KBM-7 (cell line): ENCODE measurements around the gene SDR39U1.

ENCODE experiments used
- DNase-seq: peaks from one replicate; pipeline ENCODE4 v3.0.0-alpha.2; 2015
- in situ Hi-C: fragments of 300-500 bp; cut with MboI; formaldehyde crosslinking; loops from 2 replicates; pipeline ENCODE4 v1.14.3; 2020; ENCODE audit warnings: low sequenced_read_pairs, low pct_unique_long_range_greater_than_20kb, mixed read lengths

The SDR39U1 gene

DNA sequence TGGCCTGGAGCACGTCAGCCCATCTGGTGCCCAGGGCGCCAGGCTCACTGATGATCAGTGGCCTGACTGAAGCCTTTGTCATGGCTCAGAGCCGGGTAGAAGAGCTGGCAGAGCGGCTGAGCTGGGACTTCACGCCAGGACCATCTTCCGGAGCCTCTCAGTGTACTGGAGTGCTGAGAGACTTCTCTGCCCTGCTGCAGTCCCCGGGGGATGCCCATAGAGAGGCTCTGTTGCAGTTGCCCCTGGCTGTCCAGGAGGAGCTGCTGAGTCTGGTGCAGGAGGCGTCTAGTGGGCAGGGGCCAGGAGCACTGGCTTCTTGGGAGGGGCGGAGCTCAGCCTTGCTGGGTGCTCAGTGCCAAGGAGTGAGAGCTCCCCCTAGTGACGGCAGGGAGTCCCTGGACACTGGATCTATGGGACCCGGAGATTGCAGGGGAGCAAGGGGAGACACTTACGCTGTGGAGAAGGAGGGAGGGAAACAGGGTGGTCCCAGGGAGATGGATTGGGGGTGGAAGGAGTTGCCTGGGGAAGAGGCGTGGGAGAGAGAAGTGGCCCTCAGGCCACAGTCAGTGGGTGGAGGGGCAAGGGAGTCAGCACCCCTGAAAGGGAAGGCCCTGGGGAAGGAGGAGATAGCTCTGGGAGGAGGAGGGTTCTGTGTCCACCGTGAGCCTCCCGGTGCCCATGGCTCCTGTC lies 10.9 kb downstream of the SDR39U1 start:
- in situ Hi-C loops: loop anchor here (10.0 kb wide), 1 partner anchor 97 kb away; the partner anchor contains the start of genes ADCY4 and RIPK3
- DNase-seq: peak; percentile 88

- in situ Hi-C loops: loop anchor here (10.0 kb wide), 1 partner anchor 96 kb away; the partner anchor contains the start of genes ADCY4 and RIPK3
- no peak for DNase-seq
These were observed 11.7 kb downstream of the SDR39U1 start for GRCh38 chr14:24430682-24431568.

DNA sequence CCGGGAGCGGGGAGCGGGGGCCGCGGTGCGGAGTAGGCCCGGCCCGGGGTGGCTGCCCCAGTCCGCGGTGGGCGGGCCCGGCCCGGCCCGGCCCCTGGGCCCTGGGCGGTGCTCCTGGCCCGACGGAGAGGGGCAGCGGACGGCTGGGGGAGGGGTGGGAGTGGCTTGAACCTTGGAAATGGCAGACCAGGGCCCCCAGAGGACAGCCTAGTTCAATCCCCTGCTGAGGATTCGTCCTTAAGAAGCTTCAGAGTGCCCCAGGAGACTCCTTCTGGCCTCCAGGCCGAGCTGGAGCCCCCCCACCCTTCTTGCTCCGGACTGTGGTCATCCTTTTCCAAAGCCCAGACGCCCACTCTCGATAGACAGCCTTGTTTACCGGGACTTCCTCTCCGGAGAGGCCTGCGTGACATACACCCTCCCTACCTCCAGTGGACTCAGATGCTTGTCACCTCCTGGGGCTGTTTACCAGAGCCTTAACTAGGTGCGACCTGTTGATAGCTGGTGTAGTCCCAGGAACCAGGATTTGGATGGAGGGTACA lies 12.4 kb downstream of the SDR39U1 start:
- in situ Hi-C loops: loop anchor here (10.0 kb wide), 1 partner anchor 95 kb away; the partner anchor contains the start of genes ADCY4 and RIPK3
- DNase-seq: peak; percentile 62

DNA sequence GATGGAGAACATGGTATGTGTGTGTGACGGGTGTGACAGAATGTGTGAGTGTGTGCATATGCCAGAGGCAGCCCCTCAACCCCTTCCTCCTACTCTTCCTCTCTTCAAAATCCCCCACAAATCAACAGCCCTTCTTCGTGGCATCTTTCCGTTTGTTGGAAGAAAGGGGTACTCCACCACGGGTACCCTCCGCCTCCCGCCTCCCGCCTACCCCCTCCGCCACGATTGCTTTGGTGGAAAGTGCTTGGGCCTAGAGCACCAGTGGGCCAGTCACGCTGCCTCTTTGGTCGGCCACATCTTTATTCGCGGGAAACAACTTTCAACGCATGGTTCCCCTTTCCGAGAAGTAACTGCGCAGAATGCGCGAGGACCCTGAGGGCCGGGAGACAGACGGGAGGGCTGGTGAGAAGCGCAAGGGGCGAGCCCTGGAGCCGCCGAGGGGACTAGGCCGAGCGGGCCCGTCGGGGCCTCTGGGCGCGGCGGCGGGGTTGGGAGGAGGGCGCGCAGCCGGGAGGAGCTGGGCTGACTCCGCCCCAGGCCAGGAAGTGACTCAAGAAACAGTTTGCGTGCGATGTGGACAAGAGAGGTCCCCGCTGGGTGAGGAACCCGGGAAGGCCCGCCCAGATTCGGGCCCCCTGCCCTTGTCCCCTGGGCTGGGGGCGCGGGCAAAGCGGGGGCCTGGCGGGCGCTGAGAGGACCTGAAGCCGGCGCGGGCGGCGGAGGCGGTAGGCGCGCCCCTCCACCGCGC lies 13.0 kb downstream of the SDR39U1 start, which contains the start of the genes CBLN3 and KHNYN:
TSS of gene CBLN3 (minus strand) at position 274 of the 748 bp plus-strand sequence. CDS start 614 bp downstream, outside the sequence.
TSS of gene KHNYN (plus strand) at position 560 of the 748 bp plus-strand sequence. CDS start 777 bp downstream, outside the sequence.
- DNase-seq: peak; percentile 90
- in situ Hi-C loops: loop anchor here (10.0 kb wide), 1 partner anchor 95 kb away; the partner anchor contains the start of genes ADCY4 and RIPK3

DNA sequence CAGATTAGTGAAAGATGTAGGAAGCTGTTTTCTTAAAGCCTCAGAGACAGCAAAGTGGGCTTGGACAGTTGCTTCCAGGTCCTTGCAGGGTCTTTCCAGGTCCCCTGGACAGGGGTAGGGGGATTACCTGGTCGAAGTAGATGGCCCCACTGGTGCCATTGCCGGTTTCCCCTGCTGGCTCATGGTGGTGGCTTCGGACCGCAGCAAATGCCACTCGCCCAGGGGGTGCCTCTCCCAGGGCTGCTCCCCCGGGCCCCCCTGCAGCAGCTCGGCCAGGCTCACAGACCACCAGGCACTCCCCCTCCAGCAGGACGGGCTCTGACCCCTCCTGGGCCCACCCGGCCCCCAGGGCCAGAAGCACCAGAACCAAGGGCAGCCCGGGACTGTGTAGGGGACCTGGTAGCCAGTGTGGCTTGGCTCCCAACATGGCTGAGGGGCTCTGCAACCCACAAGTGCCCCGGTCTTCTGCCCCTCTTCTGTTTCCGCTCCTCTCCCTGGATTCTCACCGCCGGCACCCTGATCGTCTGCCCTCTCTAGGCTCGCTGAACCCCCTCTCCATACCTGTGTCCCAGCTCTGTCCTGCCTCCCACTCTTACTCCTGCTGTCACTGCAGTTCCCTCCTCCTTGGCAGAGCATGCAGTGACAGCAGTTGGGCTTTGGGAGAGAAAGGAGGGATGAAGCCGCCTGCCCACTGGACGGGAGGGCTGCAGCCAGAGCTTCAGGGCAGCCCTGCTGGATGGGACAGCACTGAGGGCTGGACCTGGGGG lies 13.8 kb downstream of the SDR39U1 start:
- no peak for DNase-seq

GRCh38 chr14:24427537-24428508 lies 14.8 kb downstream of the SDR39U1 start:
- DNase-seq: no peak
- in situ Hi-C loops: no loop called here

More for the DNA sequence above, 13.8 kb downstream of the SDR39U1 start:
- in situ Hi-C loops: no loop called here

- DNase-seq: no peak
- in situ Hi-C loops: no loop called here
These were observed 15.6 kb downstream of the SDR39U1 start for GRCh38 chr14:24426912-24427536.

GRCh38 chr14:24426150-24426911 lies 16.2 kb downstream of the SDR39U1 start:
- DNase-seq: no peak
- in situ Hi-C loops: no loop called here

- in situ Hi-C loops: no loop called here
- peak; percentile 39 for DNase-seq
These were observed 16.9 kb downstream of the SDR39U1 start for GRCh38 chr14:24425704-24426103.

GRCh38 chr14:24422694-24423601 lies 19.6 kb downstream of the SDR39U1 start:
- no peak for DNase-seq
- in situ Hi-C loops: no loop called here

DNA sequence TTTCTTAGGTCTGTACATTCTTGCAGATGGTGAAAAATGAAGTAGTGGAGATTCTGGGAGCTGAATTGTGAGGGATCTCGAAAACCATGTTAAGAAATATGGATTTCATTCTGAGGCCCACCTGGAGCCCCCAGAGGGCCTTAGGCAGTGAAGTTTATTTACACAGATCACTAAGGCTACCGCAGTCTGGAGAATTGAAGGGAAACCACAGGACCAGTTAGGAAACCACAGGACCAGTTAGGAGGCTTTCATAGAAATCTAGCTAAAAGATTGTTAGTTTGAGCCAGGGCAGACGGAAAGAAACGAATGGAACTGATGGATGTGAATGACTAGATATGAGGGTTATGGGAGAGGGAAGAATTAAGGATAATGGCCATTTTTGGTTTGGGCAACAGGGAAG lies 20.3 kb downstream of the SDR39U1 start:
- peak; percentile 65 for DNase-seq
- in situ Hi-C loops: no loop called here

DNA sequence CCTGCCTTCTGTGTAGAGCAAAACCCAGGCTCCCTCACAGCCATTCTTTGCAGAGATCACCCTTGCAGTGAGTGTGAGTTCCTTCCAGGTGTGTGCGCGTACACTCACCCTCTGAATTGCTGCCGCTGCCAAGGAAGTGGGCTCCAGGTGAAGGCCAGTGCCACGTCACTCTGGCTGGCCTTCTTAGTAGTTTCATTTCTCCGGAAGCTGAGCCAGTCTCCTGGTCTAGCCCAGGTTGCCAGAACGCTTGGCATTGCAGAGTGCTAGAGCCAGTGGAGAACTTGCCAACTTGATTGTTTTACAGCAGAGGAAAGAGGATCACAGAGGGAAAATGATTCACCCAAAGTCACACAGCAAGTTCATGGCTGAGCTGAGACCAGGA lies 24.1 kb downstream of the SDR39U1 start:
- in situ Hi-C loops: no loop called here

DNA sequence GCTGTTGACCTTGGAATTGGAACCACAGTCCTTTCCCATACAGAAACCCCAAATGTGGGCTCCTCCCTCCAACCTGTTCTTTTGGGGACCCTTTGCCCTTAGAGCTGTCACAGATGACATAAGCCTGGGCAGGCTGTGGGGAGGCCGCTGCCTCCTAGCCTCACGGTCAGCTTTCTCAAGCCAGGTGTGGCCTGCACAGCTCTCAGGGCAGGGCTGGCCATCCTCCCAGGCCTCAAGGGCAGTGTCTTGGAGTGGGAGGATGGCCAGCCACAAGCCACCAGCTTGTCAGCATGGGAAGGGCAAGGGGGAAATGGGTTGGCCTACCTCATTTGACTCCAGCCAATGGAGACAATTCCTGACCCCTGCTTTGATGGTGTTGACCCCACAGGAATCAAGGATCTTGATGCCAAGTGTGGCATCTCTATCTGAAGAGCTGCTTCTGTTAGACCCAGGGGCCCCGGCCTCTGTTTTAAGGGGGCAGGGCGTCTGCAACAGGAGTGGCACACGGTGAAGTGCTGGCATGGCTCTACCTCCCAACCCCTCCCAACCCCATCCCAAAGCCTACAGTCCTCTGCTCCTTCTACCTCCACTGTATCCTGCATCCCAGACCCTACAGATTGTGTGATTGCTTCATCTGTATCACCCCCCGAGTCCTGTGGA lies 24.6 kb downstream of the SDR39U1 start:
- in situ Hi-C loops: no loop called here

More for the DNA sequence above, 24.1 kb downstream of the SDR39U1 start:
- DNase-seq: no peak

DNA sequence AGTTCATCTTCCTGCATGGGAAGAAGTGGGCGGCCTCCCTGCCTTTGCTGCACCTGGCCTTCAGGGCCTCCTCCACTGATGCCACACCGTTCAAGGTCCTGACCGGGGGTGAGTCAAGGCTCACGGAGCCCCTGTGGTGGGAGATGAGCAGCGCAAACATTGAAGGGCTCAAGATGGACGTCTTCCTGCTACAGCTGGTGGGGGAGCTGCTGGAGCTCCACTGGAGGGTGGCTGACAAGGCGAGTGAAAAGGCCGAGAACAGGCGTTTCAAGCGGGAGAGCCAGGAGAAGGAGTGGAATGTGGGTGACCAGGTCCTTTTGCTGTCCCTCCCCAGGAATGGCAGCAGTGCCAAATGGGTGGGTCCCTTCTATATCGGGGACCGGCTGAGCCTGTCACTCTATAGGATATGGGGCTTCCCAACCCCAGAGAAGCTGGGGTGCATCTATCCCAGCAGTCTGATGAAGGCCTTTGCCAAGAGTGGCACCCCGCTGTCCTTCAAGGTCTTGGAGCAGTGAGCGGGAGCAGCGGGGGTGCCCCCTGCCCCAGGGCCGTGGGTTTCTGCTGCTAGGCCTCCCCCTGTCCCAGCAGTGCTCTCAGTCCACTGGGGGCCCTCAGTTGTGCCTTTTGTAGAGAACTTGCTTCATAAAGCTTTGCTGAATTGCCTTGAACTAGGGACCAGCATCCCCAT lies 25.5 kb downstream of the SDR39U1 start:
- in situ Hi-C loops: no loop called here
- no peak for DNase-seq

More for the DNA sequence above, 24.6 kb downstream of the SDR39U1 start:
- DNase-seq: no peak
